H1 (cell line): ENCODE results near the gene MAST2. TPM values are rescaled to one million over a fixed set of nuclear protein-coding genes. Genes with fewer than 3 reads are reported as not detected.

ENCODE experiments used
- CTCF ChIA-PET: fragments of 300-600 bp; sonication (Branson Sonifier 250); formaldehyde crosslinking; loops from one replicate; lab custom pipeline; 2021; ENCODE audit not compliant: partially characterized antibody; lab: Charles Lee
- POLR2A ChIA-PET: fragments of 300-600 bp; sonication (Branson Sonifier 250); formaldehyde crosslinking; loops from one replicate; lab custom pipeline; 2021; ENCODE audit warnings: inconsistent platforms; ENCODE audit not compliant: partially characterized antibody; lab: Charles Lee
- DNase-seq, 2 experiments: peaks; one replicate each; pipeline versions ENCODE4 v3.0.0 to v3.0.0-alpha.2; 2010 to 2022; ENCODE audit warnings: low spot score in 2 of 2, low read depth in 1 of 2, mixed read lengths in 1 of 2
- FAIRE-seq: peaks from 2 replicates; lab custom pipeline; 2011; peaks lifted over from hg19 to GRCh38; lab: Jason Lieb, UNC
- H2AFZ ChIP-seq: 2 replicates; pipeline ENCODE4 v1.8.1; 2012; ENCODE audit warnings: low read length, inconsistent platforms
- H2AK5ac ChIP-seq: 2 replicates; pipeline ENCODE4 v1.6.1; 2013; ENCODE audit warnings: low read depth, low read length
- H2BK120ac ChIP-seq: replicated peaks from 2 replicates; pipeline ENCODE3; 2013; ENCODE audit warnings: low read depth, low read length, inconsistent platforms
- H2BK12ac ChIP-seq: 2 replicates; pipeline ENCODE4 v1.6.1; 2013; ENCODE audit warnings: low read depth, low read length
- H2BK15ac ChIP-seq: 2 replicates; pipeline ENCODE4 v1.6.1; 2013; ENCODE audit warnings: low read length
- H2BK20ac ChIP-seq: 2 replicates; pipeline ENCODE4 v1.6.1; 2013; ENCODE audit warnings: low read length
- H2BK5ac ChIP-seq: 2 replicates; pipeline ENCODE4 v1.6.1; 2013; ENCODE audit warnings: low read depth, low read length
- H3K14ac ChIP-seq: 2 replicates; pipeline ENCODE4 v1.6.1; 2013; ENCODE audit warnings: inconsistent platforms; ENCODE audit not compliant: insufficient read length
- H3K18ac ChIP-seq: 2 replicates; pipeline ENCODE4 v1.6.1; 2013; ENCODE audit warnings: low read length; ENCODE audit errors: extremely low read depth
- H3K23ac ChIP-seq: 2 replicates; pipeline ENCODE4 v1.6.1; 2013; ENCODE audit warnings: inconsistent platforms; ENCODE audit not compliant: insufficient read length
- H3K23me2 ChIP-seq: 2 replicates; pipeline ENCODE4 v1.6.1; 2013; ENCODE audit warnings: low read depth, low read length
- H3K27ac ChIP-seq: 2 replicates; pipeline ENCODE4 v1.6.1; 2011; ENCODE audit warnings: low read depth, low read length, inconsistent platforms
- H3K27me3 ChIP-seq, 4 experiments: replicated peaks in 1 of 4; 1 replicate in 1 of 4; 2 replicates in 3 of 4; pipeline versions ENCODE4 v1.6.1 to v1.8.1; 2011 to 2013; ENCODE audit warnings: low read length in 3 of 4, mild to moderate bottlenecking in 3 of 4, inconsistent platforms in 2 of 4, mixed read lengths in 2 of 4, moderate library complexity in 1 of 4; ENCODE audit not compliant: control insufficient read depth in 3 of 4, insufficient read depth in 3 of 4; ENCODE audit errors: extremely low read depth in 1 of 4
- H3K36me3 ChIP-seq, 4 experiments: 2 replicates each; pipeline versions ENCODE4 v1.6.1 to v1.8.1; 2011 to 2013; ENCODE audit warnings: mild to moderate bottlenecking in 4 of 4, low read length in 3 of 4, moderate library complexity in 2 of 4, control low read depth in 1 of 4, inconsistent platforms in 1 of 4; ENCODE audit not compliant: insufficient read depth in 4 of 4, control insufficient read depth in 2 of 4
- H3K4ac ChIP-seq: replicated peaks from 2 replicates; pipeline ENCODE3; 2013; ENCODE audit warnings: low read length, low read depth, mixed read lengths, inconsistent platforms; ENCODE audit not compliant: insufficient read length
- H3K4me1 ChIP-seq, 4 experiments: replicated peaks in 1 of 4; 1 replicate in 1 of 4; 2 replicates in 3 of 4; pipeline versions ENCODE4 v1.6.1 to v1.8.1; 2011 to 2013; ENCODE audit warnings: low read length in 3 of 4, inconsistent platforms in 2 of 4, mixed read lengths in 1 of 4; ENCODE audit not compliant: insufficient read depth in 4 of 4, control insufficient read depth in 3 of 4
- H3K4me2 ChIP-seq, 2 experiments: 2 replicates each; pipeline versions ENCODE4 v1.6.1 to v1.8.1; 2011 to 2013; ENCODE audit warnings: low read depth in 2 of 2, low read length in 2 of 2, control low read depth in 1 of 2, inconsistent platforms in 1 of 2, mild to moderate bottlenecking in 1 of 2; ENCODE audit not compliant: insufficient read depth in 1 of 2
- H3K4me3 ChIP-seq, 4 experiments: fragments of 200-600, 300-600 bp in 1 of 4; sonication (generic), shearing (Covaris generic), sonication (Bioruptor Twin) in 1 of 4; 2 replicates each; pipeline versions ENCODE4 v1.5.1 to v1.8.1; 2011 to 2016; ENCODE audit warnings: low read length in 4 of 4, low read depth in 3 of 4, control low read depth in 2 of 4, inconsistent platforms in 2 of 4, mild to moderate bottlenecking in 2 of 4, mixed read lengths in 1 of 4, moderate library complexity in 1 of 4; ENCODE audit not compliant: insufficient read depth in 2 of 4; ENCODE audit errors: extremely low read depth in 1 of 4
- H3K56ac ChIP-seq: replicated peaks from 2 replicates; pipeline ENCODE3; 2013; ENCODE audit warnings: low read depth, mild to moderate bottlenecking, mixed read lengths, low read length, inconsistent platforms; ENCODE audit not compliant: insufficient read length
- H3K79me1 ChIP-seq: 2 replicates; pipeline ENCODE4 v1.6.1; 2013; ENCODE audit warnings: low read depth, low read length, control low read depth
- H3K79me2 ChIP-seq, 2 experiments: 2 replicates each; pipeline versions ENCODE4 v1.6.1 to v1.8.1; 2012 to 2013; ENCODE audit warnings: low read length in 2 of 2, mild to moderate bottlenecking in 2 of 2, inconsistent platforms in 1 of 2; ENCODE audit not compliant: insufficient read depth in 2 of 2, control insufficient read depth in 1 of 2
- H3K9ac ChIP-seq, 4 experiments: replicated peaks in 1 of 4; 1 replicate in 1 of 4; 2 replicates in 3 of 4; pipeline versions ENCODE4 v1.6.1 to v1.8.1; 2011 to 2013; ENCODE audit warnings: low read depth in 3 of 4, low read length in 3 of 4, control low read depth in 2 of 4, mild to moderate bottlenecking in 2 of 4, moderate library complexity in 2 of 4, inconsistent platforms in 1 of 4; ENCODE audit errors: extremely low read depth in 1 of 4
- H3K9me3 ChIP-seq, 2 experiments: 2 replicates each; pipeline versions ENCODE4 v1.6.1 to v1.8.1; 2012 to 2013; ENCODE audit warnings: mild to moderate bottlenecking in 2 of 2, moderate library complexity in 2 of 2, control low read depth in 1 of 2, inconsistent platforms in 1 of 2, low read depth in 1 of 2, low read length in 1 of 2, mixed read lengths in 1 of 2; ENCODE audit not compliant: insufficient read depth in 2 of 2
- H4K20me1 ChIP-seq, 2 experiments: replicated peaks in 1 of 2; 2 replicates each; pipeline versions ENCODE3 to v1.8.1; 2011 to 2013; ENCODE audit warnings: inconsistent platforms in 2 of 2, low read length in 2 of 2, mild to moderate bottlenecking in 1 of 2; ENCODE audit not compliant: insufficient read depth in 2 of 2, control insufficient read depth in 1 of 2
- H4K5ac ChIP-seq: 2 replicates; pipeline ENCODE4 v1.6.1; 2013; ENCODE audit warnings: low read length, low read depth, mixed read lengths, inconsistent platforms; ENCODE audit not compliant: insufficient read length
- H4K8ac ChIP-seq: 2 replicates; pipeline ENCODE4 v1.8.0; 2013; ENCODE audit warnings: mild to moderate bottlenecking, moderate library complexity, low read length, inconsistent platforms; ENCODE audit not compliant: insufficient read depth; ENCODE audit errors: extremely low read depth
- H4K91ac ChIP-seq: replicated peaks from 2 replicates; pipeline ENCODE3; 2013; ENCODE audit warnings: low read length, mixed read lengths, inconsistent platforms; ENCODE audit not compliant: insufficient read length
- ASH2L ChIP-seq: fragments of 200-600, 300-600 bp; sonication (generic); IDR thresholded peaks from one replicate; pipeline ENCODE4 v1.7.1; 2017; ENCODE audit warnings: low read length
- BACH1 ChIP-seq: IDR thresholded peaks from 2 replicates; pipeline ENCODE4 v1.6.1; 2012; ENCODE audit warnings: low read length, improper control_type of control experiment
- EGR1 ChIP-seq: IDR thresholded peaks from 2 replicates; pipeline ENCODE4 v1.6.1; 2011; ENCODE audit warnings: low read depth, low read length, borderline replicate concordance
- EP300 ChIP-seq, 2 experiments: IDR thresholded peaks; 1 replicate in 1 of 2; 2 replicates in 1 of 2; pipeline ENCODE4 v1.6.1; 2011 to 2012; ENCODE audit warnings: low read depth in 2 of 2, low read length in 2 of 2, mild to moderate bottlenecking in 2 of 2, borderline replicate concordance in 1 of 2, inconsistent platforms in 1 of 2, moderate library complexity in 1 of 2
- JUN ChIP-seq: IDR thresholded peaks from 2 replicates; pipeline ENCODE4 v1.6.1; 2011; ENCODE audit warnings: low read depth, mild to moderate bottlenecking, improper control_type of control experiment, low read length
- KDM4A ChIP-seq: IDR thresholded peaks from one replicate; pipeline ENCODE4 v1.7.1; 2012; ENCODE audit warnings: low read depth, mild to moderate bottlenecking, moderate library complexity, low read length, inconsistent platforms; ENCODE audit not compliant: severe bottlenecking
- MAFK ChIP-seq: IDR thresholded peaks from 2 replicates; pipeline ENCODE4 v1.6.1; 2012; ENCODE audit warnings: low read depth, mild to moderate bottlenecking, improper control_type of control experiment, low read length
- NRF1 ChIP-seq: IDR thresholded peaks from 2 replicates; pipeline ENCODE4 v1.6.1; 2011; ENCODE audit warnings: mild to moderate bottlenecking, low read depth, low read length, improper control_type of control experiment
- RBBP5 ChIP-seq: IDR thresholded peaks from 2 replicates; pipeline ENCODE4 v1.7.1; 2012; ENCODE audit warnings: low read depth, mild to moderate bottlenecking, inconsistent platforms, low read length, moderate library complexity, borderline replicate concordance
- SP1 ChIP-seq: IDR thresholded peaks from 2 replicates; pipeline ENCODE4 v1.6.1; 2011; ENCODE audit warnings: low read depth, low read length
- TEAD4 ChIP-seq: IDR thresholded peaks from 2 replicates; pipeline ENCODE4 v1.6.1; 2012; ENCODE audit warnings: low read depth, low read length, inconsistent platforms, mixed read lengths
- YY1 ChIP-seq: IDR thresholded peaks from 2 replicates; pipeline ENCODE4 v1.6.1; 2011; ENCODE audit warnings: low read depth, mild to moderate bottlenecking, low read length
- WGBS, 2 experiments: shearing (Covaris generic) in 1 of 2; methylation state at CpG; one replicate each; pipeline versions ENCODE4 v1.1.6 to v1.1.7; 2013 to 2015; ENCODE audit warnings: low lambda C conversion rate in 2 of 2, mixed read lengths in 2 of 2, inconsistent platforms in 1 of 2, low coverage in 1 of 2, missing lambda C conversion rate in 1 of 2; ENCODE audit not compliant: insufficient replicate concordance in 2 of 2, insufficient coverage in 1 of 2, insufficient read length in 1 of 2; ENCODE audit errors: extremely low coverage in 1 of 2, missing lambda C conversion rate in 1 of 2; 5-methylcytosine and 5-hydroxymethylcytosine counted together
- polyA plus RNA-seq, 7 experiments: library from polyadenylated mRNA; depleted of rRNA in 3 of 7; stranded (reverse) in 5 of 7; unstranded in 2 of 7; fragments of >200 nt in 5 of 7; fragments of 200-250 nt in 2 of 7; gene quantifications; 1 replicate in 5 of 7; 2 replicates in 1 of 7; 4 replicates in 1 of 7; pipeline versions ENCODE4 v1.2.1 to v1.2.3, GENCODE V29; 2011 to 2013; ENCODE audit warnings: missing spikeins in 2 of 7, mixed read lengths in 2 of 7
- total RNA-seq: library from RNA; stranded (reverse); fragmentation: NEBNext Ultra II Directional; extraction: Animal tissue kit (Norgen Biotek cat#: 25700); gene quantifications from 2 replicates; pipeline ENCODE4 v1.2.1, GENCODE V29; 2021
- TF ChIP-seq, protein P1 (sequence below): IDR thresholded peaks from 2 replicates; pipeline ENCODE4 v1.6.1; 2012; ENCODE audit warnings: low read length, inconsistent platforms

The MAST2 gene
- total and polyA plus RNA-seq, 2 of the 8 experiments (the other 6 are each of a cell fraction or from before 2014, with no cell fraction given), result 20.5 to 35.4 TPM

GRCh38 chr1:45876000-45876617 lies 72.7 kb downstream of the MAST2 start:
- H3K4ac ChIP-seq, result no peak overlapping the region
- H3K9ac ChIP-seq, result no peak overlapping the region
- DNase-seq, result no peak
- no peak overlapping the region for H4K5ac ChIP-seq
- no peak overlapping the region for H2BK20ac ChIP-seq
- H3K27me3 ChIP-seq, result no peaks in the 10 kb centered on the region
- H2AFZ ChIP-seq, result no peak overlapping the region
- H3K4me1 ChIP-seq, result no peaks in the 10 kb centered on the region
- no peaks in the 10 kb centered on the region for H3K36me3 ChIP-seq
- no peak overlapping the region for H2BK15ac ChIP-seq
- H3K9me3 ChIP-seq, result no peaks in the 10 kb centered on the region
- H3K23ac ChIP-seq, result no peak overlapping the region
- H2BK5ac ChIP-seq, result no peak overlapping the region
- no peak overlapping the region for H3K27ac ChIP-seq
- WGBS, 2 experiments, result 85% methylated on average over 2 of the region's 2 CpGs; no CpG with 5 or more reads in 1 of the 2 experiments
- no peak overlapping the region for H2BK12ac ChIP-seq
- H3K14ac ChIP-seq, result no peak overlapping the region
- peaks cover 0 to 5% of the 10 kb centered on the region in 2 experiments; a peak in 1 of 4 replicates for H3K79me2 ChIP-seq
- H3K4me2 ChIP-seq, result no peak overlapping the region
- no peak overlapping the region for H3K4me3 ChIP-seq
- H2BK120ac ChIP-seq, result no peak overlapping the region
- H4K8ac ChIP-seq, result no peak overlapping the region
- POLR2A ChIA-PET, result no interaction called here
- peaks cover 2% of the 10 kb centered on the region; the same call in 1 of the 2 replicates for H3K79me1 ChIP-seq
- no peaks in the 10 kb centered on the region for H3K23me2 ChIP-seq
- H4K91ac ChIP-seq, result no peak overlapping the region
- H3K18ac ChIP-seq, result no peak overlapping the region
- H4K20me1 ChIP-seq, result peaks cover 0 to 2% of the 10 kb centered on the region in 2 experiments
- H2AK5ac ChIP-seq, result no peak overlapping the region
- no peak for FAIRE-seq
- H3K56ac ChIP-seq, result no peak overlapping the region
- CTCF ChIA-PET, result no interaction called here
- TF ChIP-seq BACH1, result no peak
- TF ChIP-seq EGR1, result no peak
- TF ChIP-seq YY1, result no peak
- no peak for TF ChIP-seq ASH2L
- TF ChIP-seq, protein P1, sequence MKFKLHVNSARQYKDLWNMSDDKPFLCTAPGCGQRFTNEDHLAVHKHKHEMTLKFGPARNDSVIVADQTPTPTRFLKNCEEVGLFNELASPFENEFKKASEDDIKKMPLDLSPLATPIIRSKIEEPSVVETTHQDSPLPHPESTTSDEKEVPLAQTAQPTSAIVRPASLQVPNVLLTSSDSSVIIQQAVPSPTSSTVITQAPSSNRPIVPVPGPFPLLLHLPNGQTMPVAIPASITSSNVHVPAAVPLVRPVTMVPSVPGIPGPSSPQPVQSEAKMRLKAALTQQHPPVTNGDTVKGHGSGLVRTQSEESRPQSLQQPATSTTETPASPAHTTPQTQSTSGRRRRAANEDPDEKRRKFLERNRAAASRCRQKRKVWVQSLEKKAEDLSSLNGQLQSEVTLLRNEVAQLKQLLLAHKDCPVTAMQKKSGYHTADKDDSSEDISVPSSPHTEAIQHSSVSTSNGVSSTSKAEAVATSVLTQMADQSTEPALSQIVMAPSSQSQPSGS, result no peak
- no peak for TF ChIP-seq KDM4A
- no peak for TF ChIP-seq RBBP5
- no peak for TF ChIP-seq SP1
- TF ChIP-seq MAFK, result no peak
- no peak for TF ChIP-seq JUN
- no peak for TF ChIP-seq NRF1
- TF ChIP-seq EP300 (IDR thresholded peaks at IDR 0.05; ENCODE audit: borderline replicate concordance in 1 of 2, low read depth in 2 of 2, low read length in 2 of 2), result no peak
- TF ChIP-seq TEAD4, result no peak
